MCF 10A (cell line): ENCODE data around the gene SEMA3A. TPM values are rescaled to one million over a fixed set of nuclear protein-coding genes. Genes with fewer than 3 reads are reported as not detected.

Source experiments
- BruUV-seq: library from RNA; stranded (reverse); fragments of 400-500 nt; replicated peaks from 2 replicates; lab custom pipeline; 2021; lab: Mats Ljungman, UMichigan
- CTCF ChIA-PET: fragments of 300-600 bp; sonication (Branson Sonifier 250); formaldehyde crosslinking; extraction: SDS; loops from one replicate; lab custom pipeline; 2021; ENCODE audit warnings: antibody characterized with exemption, inconsistent platforms; lab: Yijun Ruan, JAX
- POLR2A ChIA-PET: fragments of 300-600, 350-650 bp; sonication (Branson Sonifier 250); formaldehyde crosslinking; extraction: SDS; loops from one replicate; lab custom pipeline; 2020; ENCODE audit warnings: antibody characterized with exemption, inconsistent platforms; lab: Yijun Ruan, JAX
- DNase-seq: peaks from one replicate; pipeline ENCODE4 v3.0.0-alpha.2; 2018; ENCODE audit not compliant: unreplicated experiment
- H3K27ac Mint-ChIP-seq: one replicate; pipeline ENCODE4 v1.8.0; 2022; ENCODE audit warnings: mild to moderate bottlenecking, low read depth, mixed read lengths; ENCODE audit not compliant: unreplicated experiment
- H3K27me3 Mint-ChIP-seq: one replicate; pipeline ENCODE4 v1.8.0; 2022; ENCODE audit warnings: mixed read lengths; ENCODE audit not compliant: insufficient read depth, unreplicated experiment
- H3K36me3 Mint-ChIP-seq: one replicate; pipeline ENCODE4 v1.8.0; 2022; ENCODE audit warnings: mild to moderate bottlenecking, moderate library complexity, mixed read lengths; ENCODE audit not compliant: insufficient read depth, unreplicated experiment
- H3K4me1 Mint-ChIP-seq: one replicate; pipeline ENCODE4 v1.8.0; 2022; ENCODE audit warnings: mixed read lengths; ENCODE audit not compliant: insufficient read depth, unreplicated experiment
- H3K4me3 Mint-ChIP-seq: one replicate; pipeline ENCODE4 v1.8.0; 2022; ENCODE audit warnings: mild to moderate bottlenecking, moderate library complexity, mixed read lengths; ENCODE audit not compliant: unreplicated experiment
- H3K9me3 Mint-ChIP-seq: one replicate; pipeline ENCODE4 v1.8.0; 2022; ENCODE audit warnings: mixed read lengths; ENCODE audit not compliant: unreplicated experiment
- intact Hi-C: fragments of 100-400 bp; cut with micrococcal nuclease; formaldehyde crosslinking; loops from 2 replicates; pipeline ENCODE4 v1.14.1; 2022
- total RNA-seq: library from RNA; stranded (reverse); gene quantifications from 2 replicates; pipeline ENCODE4 v1.2.3, GENCODE V29; 2022
- TF ChIP-seq, protein P1 (sequence below): fragments of 200-600 bp; IDR thresholded peaks from one replicate; pipeline ENCODE4 v1.8.0; 2022; ENCODE audit warnings: antibody characterized with exemption, mild to moderate bottlenecking; ENCODE audit not compliant: unreplicated experiment

SEMA3A gene
- total RNA-seq, 1 experiment from 2014 or later: 3.2 TPM

GRCh38 chr7:84236398-84236797 is 41.8 kb upstream of the SEMA3A start:
- H3K4me3 Mint-ChIP-seq: no peak overlapping the region
- DNase-seq: peak; percentile 16
- POLR2A ChIA-PET: no interaction called here

GRCh38 chr7:84232646-84233045 is 38.1 kb upstream of the SEMA3A start:
- intact Hi-C loops: no loop called here
- no peak overlapping the region for H3K4me3 Mint-ChIP-seq
- H3K36me3 Mint-ChIP-seq: no peaks in the 10 kb centered on the region
- BruUV-seq: no TSS peak
- DNase-seq: peak; percentile 69
- H3K9me3 Mint-ChIP-seq: no peaks in the 10 kb centered on the region
- ChIA-PET POLR2A (no interaction called here), CTCF (no interaction called here)
- H3K27ac Mint-ChIP-seq: peak overlapping the region; percentile 55
- TF ChIP-seq, protein P1, sequence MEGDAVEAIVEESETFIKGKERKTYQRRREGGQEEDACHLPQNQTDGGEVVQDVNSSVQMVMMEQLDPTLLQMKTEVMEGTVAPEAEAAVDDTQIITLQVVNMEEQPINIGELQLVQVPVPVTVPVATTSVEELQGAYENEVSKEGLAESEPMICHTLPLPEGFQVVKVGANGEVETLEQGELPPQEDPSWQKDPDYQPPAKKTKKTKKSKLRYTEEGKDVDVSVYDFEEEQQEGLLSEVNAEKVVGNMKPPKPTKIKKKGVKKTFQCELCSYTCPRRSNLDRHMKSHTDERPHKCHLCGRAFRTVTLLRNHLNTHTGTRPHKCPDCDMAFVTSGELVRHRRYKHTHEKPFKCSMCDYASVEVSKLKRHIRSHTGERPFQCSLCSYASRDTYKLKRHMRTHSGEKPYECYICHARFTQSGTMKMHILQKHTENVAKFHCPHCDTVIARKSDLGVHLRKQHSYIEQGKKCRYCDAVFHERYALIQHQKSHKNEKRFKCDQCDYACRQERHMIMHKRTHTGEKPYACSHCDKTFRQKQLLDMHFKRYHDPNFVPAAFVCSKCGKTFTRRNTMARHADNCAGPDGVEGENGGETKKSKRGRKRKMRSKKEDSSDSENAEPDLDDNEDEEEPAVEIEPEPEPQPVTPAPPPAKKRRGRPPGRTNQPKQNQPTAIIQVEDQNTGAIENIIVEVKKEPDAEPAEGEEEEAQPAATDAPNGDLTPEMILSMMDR: no peak
- H3K4me1 Mint-ChIP-seq: peaks cover 32% of the 10 kb centered on the region
- H3K27me3 Mint-ChIP-seq: no peaks in the 10 kb centered on the region

More at GRCh38 chr7:84236398-84236797, 41.8 kb upstream of the SEMA3A start:
- Mint-ChIP-seq H3K27ac (peak overlapping the region; percentile 47), H3K9me3 (peaks cover 16% of the 10 kb centered on the region), H3K27me3 (no peaks in the 10 kb centered on the region), H3K4me1 (peaks cover 29% of the 10 kb centered on the region), H3K36me3 (no peaks in the 10 kb centered on the region)
- intact Hi-C loops: loop anchor here (5.0 kb wide), 1 partner anchor 44 kb away; the partner anchor contains the start of gene SEMA3A
- TF ChIP-seq, protein P1: no peak
- CTCF ChIA-PET: no interaction called here
- BruUV-seq: no TSS peak

- DNase-seq: no peak
- TF ChIP-seq, protein P1: no peak
- H3K4me3 Mint-ChIP-seq: no peak overlapping the region
- no peaks in the 10 kb centered on the region for H3K27me3 Mint-ChIP-seq
- intact Hi-C loops: no loop called here
- H3K4me1 Mint-ChIP-seq: peaks cover 24% of the 10 kb centered on the region
- BruUV-seq: no TSS peak
- H3K9me3 Mint-ChIP-seq: no peaks in the 10 kb centered on the region
- POLR2A ChIA-PET: interaction anchor here (1.2 kb wide), 1 partner anchor 16 kb away, joined by 3 read pairs; no protein-coding TSS in a partner anchor
- CTCF ChIA-PET: interaction anchor here (0.7 kb wide), 1 partner anchor 135 kb away, joined by 3 read pairs; no protein-coding TSS in a partner anchor
- H3K27ac Mint-ChIP-seq: peak overlapping the region; percentile 20
- H3K36me3 Mint-ChIP-seq: no peaks in the 10 kb centered on the region
Observed at GRCh38 chr7:84231157-84231556, 36.6 kb upstream of the SEMA3A start.

DNA sequence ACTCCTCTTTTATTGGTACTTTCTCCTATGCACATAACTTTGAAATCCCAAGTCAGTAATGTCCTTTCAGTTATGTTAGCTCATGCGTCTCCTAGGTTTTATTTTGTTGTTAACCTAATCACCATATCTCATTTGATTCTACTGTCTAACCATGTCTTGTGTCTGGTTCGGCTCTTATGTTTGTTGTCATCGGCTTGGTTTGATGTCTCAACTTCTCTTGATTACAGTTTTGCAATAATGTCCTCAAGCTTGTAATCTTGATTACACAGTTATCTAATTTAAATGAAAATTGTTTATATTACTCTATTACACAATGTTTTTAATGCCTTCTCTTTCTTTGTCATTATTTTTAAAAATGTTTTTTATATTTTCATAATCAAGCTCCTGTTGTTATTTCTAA is 35.9 kb upstream of the SEMA3A start:
- BruUV-seq: no TSS peak
- no peaks in the 10 kb centered on the region for H3K36me3 Mint-ChIP-seq
- no peaks in the 10 kb centered on the region for H3K27me3 Mint-ChIP-seq
- ChIA-PET CTCF (no interaction called here), POLR2A (interaction anchor here (1.2 kb wide), 1 partner anchor 15 kb away, joined by 3 read pairs; no protein-coding TSS in a partner anchor)
- no peaks in the 10 kb centered on the region for H3K9me3 Mint-ChIP-seq
- peaks cover 19% of the 10 kb centered on the region for H3K4me1 Mint-ChIP-seq
- DNase-seq: no peak
- TF ChIP-seq, protein P1: no peak
- H3K27ac Mint-ChIP-seq: no peak overlapping the region
- intact Hi-C loops: no loop called here
- H3K4me3 Mint-ChIP-seq: no peak overlapping the region
